Keratinocyte (primary cell): ENCODE results near the gene SLC20A1. TPM values are rescaled to one million over a fixed set of nuclear protein-coding genes. Genes with fewer than 3 reads are reported as not detected.

Experiments used
- DNase-seq: peaks from one replicate; pipeline ENCODE4 v3.0.0-alpha.2; 2011; ENCODE audit warnings: low read depth, missing footprints, low spot score
- FAIRE-seq: peaks from 2 replicates; lab custom pipeline; 2011; peaks lifted over from hg19 to GRCh38; lab: Jason Lieb, UNC
- H2AFZ ChIP-seq: 2 replicates; pipeline ENCODE4 v1.6.0; 2012; ENCODE audit warnings: low read length, control low read depth, inconsistent platforms; ENCODE audit not compliant: control insufficient read depth
- H3K27ac ChIP-seq: 2 replicates; pipeline ENCODE4 v1.5.1; 2011; ENCODE audit warnings: low read length; ENCODE audit not compliant: control insufficient read depth, insufficient read depth
- H3K27me3 ChIP-seq: 3 replicates; pipeline ENCODE4 v1.6.0; 2011; ENCODE audit warnings: low read length; ENCODE audit not compliant: control insufficient read depth, insufficient read depth; ENCODE audit errors: extremely low read depth
- H3K36me3 ChIP-seq, 2 experiments: 2 replicates in 1 of 2; 3 replicates in 1 of 2; pipeline ENCODE4 v1.5.1; 2011; ENCODE audit warnings: low read length in 2 of 2, mild to moderate bottlenecking in 1 of 2; ENCODE audit not compliant: control insufficient read depth in 2 of 2, insufficient read depth in 2 of 2; ENCODE audit errors: extremely low read depth in 1 of 2
- H3K4me1 ChIP-seq: 3 replicates; pipeline ENCODE4 v1.5.1; 2011; ENCODE audit warnings: low read length; ENCODE audit not compliant: control insufficient read depth, insufficient read depth; ENCODE audit errors: extremely low read depth
- H3K4me2 ChIP-seq: 3 replicates; pipeline ENCODE4 v1.6.0; 2011; ENCODE audit warnings: low read depth, low read length; ENCODE audit not compliant: control insufficient read depth, insufficient read depth; ENCODE audit errors: extremely low read depth
- H3K4me3 ChIP-seq, 3 experiments: fragments of 200-600 bp in 1 of 3; sonication (generic) in 1 of 3; 2 replicates in 2 of 3; 3 replicates in 1 of 3; pipeline ENCODE4 v1.5.1; 2011 to 2016; ENCODE audit warnings: low read length in 3 of 3, mild to moderate bottlenecking in 3 of 3, control low read depth in 2 of 3, inconsistent platforms in 1 of 3, low read depth in 1 of 3, mixed read lengths in 1 of 3, mixed run types in 1 of 3, moderate library complexity in 1 of 3; ENCODE audit not compliant: control insufficient read depth in 2 of 3, insufficient read depth in 2 of 3; ENCODE audit errors: extremely low read depth in 1 of 3
- H3K79me2 ChIP-seq: 2 replicates; pipeline ENCODE4 v1.6.0; 2012; ENCODE audit warnings: low read length; ENCODE audit not compliant: control insufficient read depth, insufficient read depth
- H3K9ac ChIP-seq: 3 replicates; pipeline ENCODE4 v1.6.0; 2011; ENCODE audit warnings: low read length; ENCODE audit not compliant: control insufficient read depth, insufficient read depth; ENCODE audit errors: extremely low read depth
- H3K9me1 ChIP-seq: 3 replicates; pipeline ENCODE4 v1.6.0; 2011; ENCODE audit warnings: low read length; ENCODE audit not compliant: control insufficient read depth, insufficient read depth; ENCODE audit errors: extremely low read depth
- H3K9me3 ChIP-seq: 2 replicates; pipeline ENCODE4 v1.5.1; 2012; ENCODE audit warnings: low read depth, low read length; ENCODE audit not compliant: control insufficient read depth
- H4K20me1 ChIP-seq: 3 replicates; pipeline ENCODE4 v1.6.0; 2011; ENCODE audit warnings: low read length; ENCODE audit not compliant: control insufficient read depth, insufficient read depth; ENCODE audit errors: extremely low read depth
- CTCF ChIP-seq, 3 experiments: IDR thresholded peaks in 1 of 3; conservative IDR thresholded peaks in 1 of 3; optimal IDR thresholded peaks in 1 of 3; 2 replicates in 2 of 3; 3 replicates in 1 of 3; pipeline versions ENCODE3 to v1.5.1; 2011; ENCODE audit warnings: low read length in 3 of 3, mild to moderate bottlenecking in 3 of 3, moderate library complexity in 2 of 3, control low read depth in 1 of 3, inconsistent platforms in 1 of 3; ENCODE audit not compliant: insufficient read depth in 2 of 3; ENCODE audit errors: extremely low read depth in 1 of 3
- EZH2 ChIP-seq: IDR thresholded peaks from one replicate; pipeline ENCODE4 v1.6.1; 2012; ENCODE audit warnings: inconsistent platforms, mild to moderate bottlenecking, low read length, moderate library complexity
- dilution Hi-C: fragments of 300-500 bp; cut with MboI; formaldehyde crosslinking; loops from one replicate; pipeline ENCODE4 v1.7.0; 2020; ENCODE audit warnings: low sequenced_read_pairs; ENCODE audit not compliant: extremely low pct_ligation_motif_present
- polyA plus RNA-seq, 5 experiments: library from polyadenylated mRNA; depleted of rRNA in 3 of 5; stranded (reverse) in 3 of 5; stranded (forward) in 1 of 5; unstranded in 1 of 5; fragments of >200 nt; gene quantifications; 1 replicate in 1 of 5; 2 replicates in 3 of 5; 3 replicates in 1 of 5; pipeline versions ENCODE4 v1.2.1 to v1.2.3, GENCODE V29; 2011 to 2012; ENCODE audit warnings: missing spikeins in 2 of 5, low read depth in 1 of 5, low replicate concordance in 1 of 5

Gene SLC20A1
- polyA plus RNA-seq, 1 donor (not counting 4 experiments of a cell fraction or from before 2014, with no cell fraction given): 265 TPM

DNA sequence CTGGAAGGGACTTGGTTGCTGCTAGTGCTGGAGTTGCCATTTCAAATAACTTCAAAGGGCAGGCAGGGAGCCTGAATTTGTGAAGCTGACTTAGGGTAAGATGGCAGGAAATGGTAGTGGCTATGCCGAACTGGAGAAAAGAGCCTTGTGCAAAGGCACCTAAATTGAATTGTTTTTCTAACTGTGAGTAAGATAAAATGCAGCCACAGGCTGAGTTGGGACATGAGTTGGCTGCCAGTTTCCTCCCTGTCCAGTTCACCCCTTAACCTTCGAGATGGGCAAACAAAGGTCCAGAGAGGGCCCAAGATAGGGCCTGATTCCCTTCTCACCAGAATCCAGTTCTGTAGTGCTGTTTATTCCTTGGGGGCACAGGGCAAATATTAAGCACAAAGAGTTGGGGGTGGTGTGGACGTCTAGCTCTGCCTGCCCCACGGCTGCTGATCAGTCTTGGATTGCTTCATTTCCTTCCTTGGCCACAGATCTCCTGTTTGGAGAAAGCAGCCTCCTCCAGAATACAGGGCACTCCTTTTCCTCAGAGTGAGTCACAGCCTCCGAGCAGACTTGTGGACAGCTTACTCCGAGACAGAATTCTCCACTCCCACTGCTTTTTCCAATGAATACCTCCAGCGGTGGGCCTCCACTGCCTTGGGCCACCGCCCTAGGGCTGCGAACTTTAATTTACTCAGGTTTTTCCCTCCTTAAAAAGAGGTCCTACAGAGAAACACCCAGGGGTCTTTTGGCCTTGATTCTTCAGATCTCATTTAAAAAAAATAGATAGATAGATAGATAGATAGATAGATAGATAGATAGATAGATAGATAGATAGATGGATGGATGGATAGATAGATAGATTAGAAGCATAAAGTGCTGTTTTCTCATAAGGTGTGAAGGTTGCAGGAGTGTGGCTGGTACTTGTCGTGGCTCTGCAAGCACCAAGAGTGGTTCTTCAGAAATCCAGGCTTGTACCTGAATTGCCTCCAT, 18.4 kb upstream of the SLC20A1 start:
- dilution Hi-C loops: no loop called here
- DNase-seq: no peak
- no peaks in the 10 kb centered on the region for H3K27me3 ChIP-seq
- peaks cover 71% of the 10 kb centered on the region for H3K4me1 ChIP-seq
- FAIRE-seq: peak; percentile 78
- no peaks in the 10 kb centered on the region for H3K79me2 ChIP-seq
- no peak for TF ChIP-seq EZH2
- TF ChIP-seq CTCF (optimal IDR thresholded peaks at IDR 0.05 in 1 of 3, IDR thresholded peaks at IDR 0.05 in 1 of 3, conservative IDR thresholded peaks at IDR 0.05 in 1 of 3; ENCODE audit: extremely low read depth in 1 of 3, insufficient read depth in 2 of 3, low read length in 3 of 3): no peak
- peak overlapping the region; percentile 92 for H3K4me2 ChIP-seq
- H3K9ac ChIP-seq: peak overlapping the region; percentile 75
- peak overlapping the region in 2 of 3 experiments; percentile 47 to 53 for H3K4me3 ChIP-seq
- no peaks in the 10 kb centered on the region for H3K36me3 ChIP-seq
- no peaks in the 10 kb centered on the region for H3K9me3 ChIP-seq
- no peaks in the 10 kb centered on the region for H4K20me1 ChIP-seq
- peak overlapping the region; percentile 98 for H3K27ac ChIP-seq
- peak overlapping the region; percentile 28 for H2AFZ ChIP-seq
- no peaks in the 10 kb centered on the region for H3K9me1 ChIP-seq

- Histone ChIP-seq H3K4me2 (no peak overlapping the region), H3K4me1 (peaks cover 54% of the 10 kb centered on the region), H3K27me3 (no peaks in the 10 kb centered on the region), H3K4me3 (no peak overlapping the region), H2AFZ (no peak overlapping the region), H3K36me3 (no peaks in the 10 kb centered on the region), H4K20me1 (no peaks in the 10 kb centered on the region), H3K9me1 (no peaks in the 10 kb centered on the region), H3K9me3 (no peaks in the 10 kb centered on the region), H3K79me2 (no peaks in the 10 kb centered on the region), H3K27ac (no peak overlapping the region), H3K9ac (no peak overlapping the region)
- DNase-seq: no peak
- no peak for TF ChIP-seq EZH2
- TF ChIP-seq CTCF (optimal IDR thresholded peaks at IDR 0.05 in 1 of 3, IDR thresholded peaks at IDR 0.05 in 1 of 3, conservative IDR thresholded peaks at IDR 0.05 in 1 of 3; ENCODE audit: extremely low read depth in 1 of 3, insufficient read depth in 2 of 3, low read length in 3 of 3): no peak
- FAIRE-seq: no peak
- dilution Hi-C loops: no loop called here
These were observed 16.5 kb upstream of the SLC20A1 start for GRCh38 chr2:112629224-112629623.
